ENCODE data around the gene WNT5A. TPM values are rescaled to one million over a fixed set of nuclear protein-coding genes. Genes with fewer than 3 reads are reported as not detected.

WNT5A gene
- total and polyA plus RNA-seq, 2 donors (not counting 3 experiments of a cell fraction or from before 2014, with no cell fraction given), result 0.08 to 0.33 TPM

GRCh38 chr3:55454611-55455010, 32.5 kb downstream of the WNT5A start:
- intact Hi-C loops (cut with micrococcal nuclease), result no loop called here
- Histone ChIP-seq H4K20me1 (replicated peaks; ENCODE audit: control insufficient read depth, extremely low read depth, insufficient read depth, low read length) (no peaks in the 10 kb centered on the region), H3K9me1 (replicated peaks; ENCODE audit: control insufficient read depth, extremely low read depth, insufficient read depth, low read length) (no peaks in the 10 kb centered on the region), H3K4me2 (ENCODE audit: insufficient read depth, low read length) (no peak overlapping the region), H3K27ac (ENCODE audit: insufficient read depth, low read depth, low read length) (no peak overlapping the region), H3K79me2 (ENCODE audit: control insufficient read depth, insufficient read depth, low read length) (no peaks in the 10 kb centered on the region), H3K9ac (replicated peaks; ENCODE audit: extremely low read depth, insufficient read depth, low read length) (no peak overlapping the region), H2AFZ (ENCODE audit: low read depth, low read length) (no peak overlapping the region), H3K4me1 (ENCODE audit: control insufficient read depth, extremely low read depth, insufficient read depth, low read length) (no peaks in the 10 kb centered on the region), H3K27me3 (ENCODE audit: control insufficient read depth in 2 of 2, insufficient read depth in 2 of 2, low read length in 2 of 2) (no peaks in the 10 kb centered on the region), H3K36me3 (ENCODE audit: control insufficient read depth in 2 of 2, extremely low read depth in 1 of 2, insufficient read depth in 2 of 2, low read length in 2 of 2) (no peaks in the 10 kb centered on the region), H3K4me3 (replicated peaks in 1 of 3; ENCODE audit: insufficient read depth in 1 of 3, low read depth in 1 of 3, low read length in 3 of 3) (no peak overlapping the region), H3K9me3 (replicated peaks; ENCODE audit: control insufficient read depth, insufficient read depth, low read length) (no peaks in the 10 kb centered on the region)
- BruUV-seq (replicated peaks), result no TSS peak
- no peak for FAIRE-seq
- POLR2A ChIA-PET, result no interaction called here
- TF ChIP-seq GATA2 (IDR thresholded peaks at IDR 0.05; ENCODE audit: insufficient read depth, insufficient read length, low read depth, low read length), result no peak
- TF ChIP-seq FOS (IDR thresholded peaks at IDR 0.05; ENCODE audit: borderline replicate concordance, insufficient read depth, low read length), result no peak
- no peak for TF ChIP-seq MAX (IDR thresholded peaks at IDR 0.05; ENCODE audit: insufficient read depth, insufficient read length)
- dilution Hi-C loops (cut with MboI; ENCODE audit: extremely low pct_ligation_motif_present, low sequenced_read_pairs), result no loop called here
- CTCF ChIA-PET, result no interaction called here
- no peak for DNase-seq (ENCODE audit: low read depth, low spot score)

DNA sequence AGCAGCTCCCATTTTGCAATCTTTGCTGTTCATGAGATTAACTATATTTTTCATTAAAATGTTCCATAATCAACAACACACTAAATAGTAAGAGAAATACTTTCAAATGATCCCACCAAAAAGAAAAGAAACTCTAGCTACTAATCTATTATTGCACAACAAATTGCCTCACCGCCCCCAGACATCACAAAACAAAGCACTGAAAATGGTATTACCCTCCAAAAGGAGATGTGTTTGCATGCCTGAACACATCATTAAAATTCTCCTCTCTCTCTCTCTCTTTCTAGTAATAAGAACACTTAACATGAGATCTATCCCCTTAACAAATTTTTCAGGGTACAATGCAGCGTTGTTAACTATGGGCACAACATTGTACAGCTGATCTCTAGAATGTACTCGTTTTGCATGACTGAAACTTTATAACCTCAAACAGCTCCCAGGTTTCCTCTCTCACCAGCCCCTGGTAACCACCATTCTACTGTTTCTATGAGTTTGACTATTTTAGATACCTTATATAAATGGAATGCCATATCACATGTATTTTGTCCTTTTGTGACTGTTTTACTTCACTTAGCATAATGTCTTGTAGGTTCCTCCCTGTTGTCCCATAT, 33.1 kb downstream of the WNT5A start:
- ChIA-PET CTCF (interaction anchor here (0.9 kb wide), 1 partner anchor 413 kb away, joined by 3 read pairs; no protein-coding TSS in a partner anchor), POLR2A (no interaction called here)
- no peak overlapping the region for H3K4me3 ChIP-seq (replicated peaks in 1 of 3; ENCODE audit: insufficient read depth in 1 of 3, low read depth in 1 of 3, low read length in 3 of 3)
- no peak for FAIRE-seq
- no peaks in the 10 kb centered on the region for H3K4me1 ChIP-seq (ENCODE audit: control insufficient read depth, extremely low read depth, insufficient read depth, low read length)
- no peak overlapping the region for H3K27ac ChIP-seq (ENCODE audit: insufficient read depth, low read depth, low read length)
- no peak overlapping the region for H2AFZ ChIP-seq (ENCODE audit: low read depth, low read length)
- dilution Hi-C loops (cut with MboI; ENCODE audit: extremely low pct_ligation_motif_present, low sequenced_read_pairs), result no loop called here
- TF ChIP-seq MAX (IDR thresholded peaks at IDR 0.05; ENCODE audit: insufficient read depth, insufficient read length), result no peak
- TF ChIP-seq JUN (IDR thresholded peaks at IDR 0.05; ENCODE audit: borderline replicate concordance, insufficient read depth, insufficient read length, low read depth), result no peak
- no peak for TF ChIP-seq FOS (IDR thresholded peaks at IDR 0.05; ENCODE audit: borderline replicate concordance, insufficient read depth, low read length)
- TF ChIP-seq MYC (IDR thresholded peaks at IDR 0.05; ENCODE audit: low read depth, low read length), result no peak
- TF ChIP-seq, protein P1, sequence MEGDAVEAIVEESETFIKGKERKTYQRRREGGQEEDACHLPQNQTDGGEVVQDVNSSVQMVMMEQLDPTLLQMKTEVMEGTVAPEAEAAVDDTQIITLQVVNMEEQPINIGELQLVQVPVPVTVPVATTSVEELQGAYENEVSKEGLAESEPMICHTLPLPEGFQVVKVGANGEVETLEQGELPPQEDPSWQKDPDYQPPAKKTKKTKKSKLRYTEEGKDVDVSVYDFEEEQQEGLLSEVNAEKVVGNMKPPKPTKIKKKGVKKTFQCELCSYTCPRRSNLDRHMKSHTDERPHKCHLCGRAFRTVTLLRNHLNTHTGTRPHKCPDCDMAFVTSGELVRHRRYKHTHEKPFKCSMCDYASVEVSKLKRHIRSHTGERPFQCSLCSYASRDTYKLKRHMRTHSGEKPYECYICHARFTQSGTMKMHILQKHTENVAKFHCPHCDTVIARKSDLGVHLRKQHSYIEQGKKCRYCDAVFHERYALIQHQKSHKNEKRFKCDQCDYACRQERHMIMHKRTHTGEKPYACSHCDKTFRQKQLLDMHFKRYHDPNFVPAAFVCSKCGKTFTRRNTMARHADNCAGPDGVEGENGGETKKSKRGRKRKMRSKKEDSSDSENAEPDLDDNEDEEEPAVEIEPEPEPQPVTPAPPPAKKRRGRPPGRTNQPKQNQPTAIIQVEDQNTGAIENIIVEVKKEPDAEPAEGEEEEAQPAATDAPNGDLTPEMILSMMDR (IDR thresholded peaks at IDR 0.05; ENCODE audit: extremely low read depth in 1 of 2, insufficient read depth in 1 of 2, low read depth in 1 of 2, low read length in 2 of 2), result no peak
- TF ChIP-seq GATA2 (IDR thresholded peaks at IDR 0.05; ENCODE audit: insufficient read depth, insufficient read length, low read depth, low read length), result no peak
- no peak for TF ChIP-seq POLR2A (IDR thresholded peaks at IDR 0.05; ENCODE audit: low read depth, low read length)
- H4K20me1 ChIP-seq (replicated peaks; ENCODE audit: control insufficient read depth, extremely low read depth, insufficient read depth, low read length), result no peaks in the 10 kb centered on the region
- no TSS peak for BruUV-seq (replicated peaks)
- no peak for DNase-seq (ENCODE audit: low read depth, low spot score)
- H3K9ac ChIP-seq (replicated peaks; ENCODE audit: extremely low read depth, insufficient read depth, low read length), result no peak overlapping the region
- intact Hi-C loops (cut with micrococcal nuclease), result no loop called here
- H3K9me3 ChIP-seq (replicated peaks; ENCODE audit: control insufficient read depth, insufficient read depth, low read length), result no peaks in the 10 kb centered on the region
- H3K79me2 ChIP-seq (ENCODE audit: control insufficient read depth, insufficient read depth, low read length), result no peaks in the 10 kb centered on the region
- no peaks in the 10 kb centered on the region for H3K27me3 ChIP-seq (ENCODE audit: control insufficient read depth in 2 of 2, insufficient read depth in 2 of 2, low read length in 2 of 2)
- no peaks in the 10 kb centered on the region for H3K36me3 ChIP-seq (ENCODE audit: control insufficient read depth in 2 of 2, extremely low read depth in 1 of 2, insufficient read depth in 2 of 2, low read length in 2 of 2)
- no peaks in the 10 kb centered on the region for H3K9me1 ChIP-seq (replicated peaks; ENCODE audit: control insufficient read depth, extremely low read depth, insufficient read depth, low read length)
- H3K4me2 ChIP-seq (ENCODE audit: insufficient read depth, low read length), result no peak overlapping the region

Data from endothelial cell of umbilical vein (primary cell).